ENCODE results near the gene ERICH3.

GRCh38 chr1:74548961-74549750 lies 124.4 kb downstream of the ERICH3 start:
- TF ChIP-seq CTCF (IDR thresholded peaks at IDR 0.05; ENCODE audit: low read depth, low read length) = no peak
- no peak for TF ChIP-seq POLR2A (IDR thresholded peaks at IDR 0.05; ENCODE audit: extremely low read depth, insufficient read length)
